ENCODE data around the gene KLF2. TPM values are rescaled to one million over a fixed set of nuclear protein-coding genes. Genes with fewer than 3 reads are reported as not detected.
A peak's percentile ranks its signal among the peaks of the same experiment; 100 is the strongest.

The KLF2 gene
- total and polyA plus RNA-seq, 7 experiments from 2014 or later: 119 to 630 (median 445) TPM

- ATAC-seq (no peak), DNase-seq (no peak)
- no peaks in the 10 kb centered on the region for H3K9me3 ChIP-seq (ENCODE audit: control insufficient read depth in 2 of 3, low read length in 3 of 3)
- no peak overlapping the region for H3K4me3 ChIP-seq (ENCODE audit: low read length)
- H3K27ac Mint-ChIP-seq: peak overlapping the region in 6 of 9 donors; percentile 48 to 91 (median 70)
- H3K4me3 Mint-ChIP-seq: peak overlapping the region in 7 of 10 donors; percentile 34 to 95 (median 55)
- CTCF ChIA-PET: interaction anchor here (0.6 to 1.6 kb wide), 2 partner anchors 30 to 222 kb away, joined by 3 to 4 read pairs; no protein-coding TSS in a partner anchor
- H3K27me3 ChIP-seq (ENCODE audit: control insufficient read depth in 2 of 2, insufficient read depth in 2 of 2, low read length in 2 of 2): no peaks in the 10 kb centered on the region
- peaks cover 17 to 65% (median 56%) of the 10 kb centered on the region in 7 donors for H3K4me1 Mint-ChIP-seq
- H3K9me3 Mint-ChIP-seq: peaks cover 0 to 7% (median 0%) of the 10 kb centered on the region in 11 donors
- intact Hi-C loops (cut with micrococcal nuclease): no loop called here
- peaks cover 38 to 44% of the 10 kb centered on the region in 2 donors for H3K4me1 ChIP-seq (ENCODE audit: control insufficient read depth in 2 of 2, insufficient read depth in 2 of 2, low read length in 2 of 2)
- H3K27me3 Mint-ChIP-seq: peaks cover 0 to 22% (median 0%) of the 10 kb centered on the region in 5 donors
- H3K36me3 Mint-ChIP-seq: peaks cover 0 to 8% (median 0%) of the 10 kb centered on the region in 5 donors
- no peak overlapping the region for H3K27ac ChIP-seq (ENCODE audit: low read depth, low read length)
- POLR2A ChIA-PET: interaction anchor here (0.6 to 33.0 kb wide), 5 partner anchors 12 to 262 kb away, joined by 3 to 4370 read pairs (median 5); partner anchors contain the start of gene KLF2
- H3K36me3 ChIP-seq (ENCODE audit: control insufficient read depth in 2 of 3, insufficient read depth in 3 of 3, low read length in 3 of 3): no peaks in the 10 kb centered on the region
Observed at GRCh38 chr19:16336571-16336970, 11.9 kb downstream of the KLF2 start.

- Histone ChIP-seq H3K4me3 (ENCODE audit: low read length) (peak overlapping the region; percentile 44), H3K27ac (ENCODE audit: low read depth, low read length) (peak overlapping the region; percentile 60)
Observed at GRCh38 chr19:16337809-16338469, 13.3 kb downstream of the KLF2 start.

DNA sequence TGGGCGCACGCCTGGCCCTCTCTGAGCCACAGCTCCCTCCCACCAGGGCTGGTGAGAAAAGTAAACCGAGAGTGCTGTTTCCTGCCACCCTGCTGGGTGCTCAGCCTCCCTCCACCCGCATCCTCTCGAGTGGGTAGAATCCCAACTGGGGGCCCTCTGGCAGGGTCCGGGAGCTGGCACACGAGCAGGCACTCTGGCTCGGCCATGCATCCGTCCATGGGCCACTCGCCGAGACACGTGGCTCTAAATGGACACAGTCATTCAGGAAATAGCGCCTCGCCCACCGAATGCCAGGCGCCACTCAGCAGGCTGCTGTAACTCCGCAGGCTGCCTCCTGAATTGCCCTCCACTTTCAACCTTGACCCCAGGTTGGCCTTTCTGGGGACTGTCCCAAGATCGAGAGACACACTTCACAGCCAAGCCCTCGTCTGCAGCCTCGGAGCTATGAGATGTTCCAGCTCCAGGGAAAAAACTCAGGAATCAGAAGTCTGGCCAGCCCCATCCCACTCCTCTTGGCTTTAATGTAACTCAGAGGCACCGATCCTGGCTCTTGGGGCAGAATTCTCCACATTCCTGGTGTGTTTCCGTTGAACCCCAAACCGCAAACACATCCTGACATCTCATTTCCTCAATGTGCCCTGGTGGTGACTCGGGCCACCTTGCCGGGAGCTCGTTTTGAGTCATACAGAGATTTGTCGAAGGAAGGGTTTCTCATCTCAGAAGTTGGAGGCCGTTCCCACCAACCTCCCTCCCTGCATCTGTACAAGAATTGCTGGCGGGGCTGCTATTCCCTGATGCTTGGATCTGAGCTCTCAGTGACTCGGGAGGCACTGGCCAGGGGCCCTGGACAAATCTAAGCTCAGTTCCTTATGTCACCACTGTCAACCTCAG lies 14.1 kb downstream of the KLF2 start:
- ATAC-seq (peak; percentile 54), DNase-seq (peak in 5 of 9 donors; percentile 30 to 68 (median 50))
- Mint-ChIP-seq H3K27me3 (peaks cover 0 to 22% (median 0%) of the 10 kb centered on the region in 5 donors), H3K27ac (peak overlapping the region; percentile 86 to 98 (median 91)), H3K9me3 (peaks cover 0 to 7% (median 0%) of the 10 kb centered on the region in 11 donors), H3K4me1 (peaks cover 28 to 78% (median 64%) of the 10 kb centered on the region in 7 donors), H3K4me3 (peak overlapping the region; percentile 79 to 95 (median 88)), H3K36me3 (peaks cover 0 to 15% (median 0%) of the 10 kb centered on the region in 5 donors)
- H3K9me3 ChIP-seq (ENCODE audit: control insufficient read depth in 2 of 3, low read length in 3 of 3): no peaks in the 10 kb centered on the region
- peak overlapping the region; percentile 44 for H3K4me3 ChIP-seq (ENCODE audit: low read length)
- H3K4me1 ChIP-seq (ENCODE audit: control insufficient read depth in 2 of 2, insufficient read depth in 2 of 2, low read length in 2 of 2): peaks cover 54 to 57% of the 10 kb centered on the region in 2 donors
- no peaks in the 10 kb centered on the region for H3K27me3 ChIP-seq (ENCODE audit: control insufficient read depth in 2 of 2, insufficient read depth in 2 of 2, low read length in 2 of 2)
- intact Hi-C loops (cut with micrococcal nuclease): loop anchor here (1.0 to 2.0 kb wide), 2 partner anchors 8 to 44 kb away; no protein-coding TSS in a partner anchor
- ChIA-PET POLR2A (interaction anchor here (0.6 to 33.0 kb wide), 8 partner anchors 8 to 144 kb away, joined by 3 to 4370 read pairs (median 10); partner anchors contain the start of gene KLF2), CTCF (interaction anchor here (0.6 to 2.3 kb wide), 11 partner anchors 8 to 695 kb away, joined by 3 to 10 read pairs (median 5); no protein-coding TSS in a partner anchor)
- no peaks in the 10 kb centered on the region for H3K36me3 ChIP-seq (ENCODE audit: control insufficient read depth in 2 of 3, insufficient read depth in 3 of 3, low read length in 3 of 3)
- peak overlapping the region; percentile 60 for H3K27ac ChIP-seq (ENCODE audit: low read depth, low read length)

More at GRCh38 chr19:16337809-16338469, 13.3 kb downstream of the KLF2 start:
- peaks cover 0 to 11% (median 0%) of the 10 kb centered on the region in 5 donors for H3K36me3 Mint-ChIP-seq
- H3K27ac Mint-ChIP-seq: peak overlapping the region; percentile 72 to 98 (median 91)
- peaks cover 28 to 74% (median 65%) of the 10 kb centered on the region in 7 donors for H3K4me1 Mint-ChIP-seq
- Histone ChIP-seq H3K9me3 (ENCODE audit: control insufficient read depth in 2 of 3, low read length in 3 of 3) (no peaks in the 10 kb centered on the region), H3K27me3 (ENCODE audit: control insufficient read depth in 2 of 2, insufficient read depth in 2 of 2, low read length in 2 of 2) (no peaks in the 10 kb centered on the region), H3K4me1 (ENCODE audit: control insufficient read depth in 2 of 2, insufficient read depth in 2 of 2, low read length in 2 of 2) (peaks cover 51 to 54% of the 10 kb centered on the region in 2 donors), H3K36me3 (ENCODE audit: control insufficient read depth in 2 of 3, insufficient read depth in 3 of 3, low read length in 3 of 3) (no peaks in the 10 kb centered on the region)
- peaks cover 0 to 22% (median 0%) of the 10 kb centered on the region in 5 donors for H3K27me3 Mint-ChIP-seq
- ATAC-seq: no peak
- no peak for DNase-seq
- ChIA-PET CTCF (interaction anchor here (0.7 to 2.3 kb wide), 6 partner anchors 7 to 45 kb away, joined by 3 to 10 read pairs (median 6); no protein-coding TSS in a partner anchor), POLR2A (interaction anchor here (0.6 to 33.0 kb wide), 8 partner anchors 9 to 91 kb away, joined by 3 to 4370 read pairs (median 9); partner anchors contain the start of gene KLF2)
- peaks cover 0 to 7% (median 0%) of the 10 kb centered on the region in 11 donors for H3K9me3 Mint-ChIP-seq
- peak overlapping the region; percentile 58 to 95 (median 85) for H3K4me3 Mint-ChIP-seq
- intact Hi-C loops (cut with micrococcal nuclease): loop anchor here (1.0 to 2.0 kb wide), 2 partner anchors 8 to 45 kb away; no protein-coding TSS in a partner anchor

DNA sequence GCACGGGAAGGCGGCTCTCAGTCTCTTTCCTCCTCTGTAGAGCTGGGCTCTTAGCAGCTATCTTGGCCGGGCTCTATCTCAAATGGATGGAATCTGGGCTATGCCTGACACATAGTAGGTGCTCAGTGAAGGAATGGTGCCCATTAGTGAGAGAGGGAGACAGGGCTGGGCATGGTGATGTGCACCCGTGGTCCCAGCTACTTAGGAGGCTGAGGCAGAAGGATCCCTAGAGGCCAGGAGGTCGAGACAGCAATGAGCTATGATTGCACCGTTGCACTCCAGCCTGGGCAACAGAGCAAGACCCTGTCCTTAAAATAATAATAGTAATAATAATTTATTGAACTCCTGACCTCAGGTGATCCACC lies 14.7 kb downstream of the KLF2 start:
- H3K27me3 Mint-ChIP-seq: peaks cover 0 to 19% (median 0%) of the 10 kb centered on the region in 5 donors
- no peak for ATAC-seq
- peaks cover 0 to 6% (median 0%) of the 10 kb centered on the region in 11 donors for H3K9me3 Mint-ChIP-seq
- ChIA-PET CTCF (interaction anchor here (0.6 to 2.3 kb wide), 10 partner anchors 8 to 694 kb away, joined by 3 to 10 read pairs (median 4); no protein-coding TSS in a partner anchor), POLR2A (interaction anchor here (0.6 to 33.0 kb wide), 7 partner anchors 8 to 144 kb away, joined by 4 to 4370 read pairs (median 10); partner anchors contain the start of gene KLF2)
- Histone ChIP-seq H3K9me3 (ENCODE audit: control insufficient read depth in 2 of 3, low read length in 3 of 3) (no peaks in the 10 kb centered on the region), H3K4me1 (ENCODE audit: control insufficient read depth in 2 of 2, insufficient read depth in 2 of 2, low read length in 2 of 2) (peaks cover 54 to 57% of the 10 kb centered on the region in 2 donors), H3K4me3 (ENCODE audit: low read length) (peak overlapping the region; percentile 44), H3K36me3 (ENCODE audit: control insufficient read depth in 2 of 3, insufficient read depth in 3 of 3, low read length in 3 of 3) (no peaks in the 10 kb centered on the region), H3K27ac (ENCODE audit: low read depth, low read length) (peak overlapping the region; percentile 60), H3K27me3 (ENCODE audit: control insufficient read depth in 2 of 2, insufficient read depth in 2 of 2, low read length in 2 of 2) (no peaks in the 10 kb centered on the region)
- intact Hi-C loops (cut with micrococcal nuclease): loop anchor here in 1 of 2 donors (2.0 kb wide), 1 partner anchor 43 kb away; no protein-coding TSS in a partner anchor
- H3K4me1 Mint-ChIP-seq: peaks cover 28 to 74% (median 62%) of the 10 kb centered on the region in 7 donors
- H3K36me3 Mint-ChIP-seq: peaks cover 0 to 12% (median 0%) of the 10 kb centered on the region in 5 donors
- DNase-seq: no peak
- peak overlapping the region; percentile 79 to 95 (median 88) for H3K4me3 Mint-ChIP-seq
- peak overlapping the region; percentile 86 to 98 (median 91) for H3K27ac Mint-ChIP-seq

- H3K4me3 ChIP-seq (ENCODE audit: low read length): no peak overlapping the region
- no peak for DNase-seq
- peak overlapping the region; percentile 28 for H3K27ac ChIP-seq (ENCODE audit: low read depth, low read length)
- ChIA-PET CTCF (interaction anchor here (2.3 kb wide), 1 partner anchor 42 kb away, joined by 10 read pairs; no protein-coding TSS in a partner anchor), POLR2A (interaction anchor here (0.8 to 33.0 kb wide), 4 partner anchors 11 to 88 kb away, joined by 4 to 4370 read pairs (median 170); partner anchors contain the start of gene KLF2)
- ATAC-seq: no peak
- H3K9me3 ChIP-seq (ENCODE audit: control insufficient read depth in 2 of 3, low read length in 3 of 3): no peaks in the 10 kb centered on the region
- peaks cover 54 to 57% of the 10 kb centered on the region in 2 donors for H3K4me1 ChIP-seq (ENCODE audit: control insufficient read depth in 2 of 2, insufficient read depth in 2 of 2, low read length in 2 of 2)
- H3K27me3 ChIP-seq (ENCODE audit: control insufficient read depth in 2 of 2, insufficient read depth in 2 of 2, low read length in 2 of 2): no peaks in the 10 kb centered on the region
- intact Hi-C loops (cut with micrococcal nuclease): no loop called here
- H3K4me3 Mint-ChIP-seq: peak overlapping the region in 4 of 10 donors; percentile 14 to 59 (median 59)
- peaks cover 28 to 70% (median 59%) of the 10 kb centered on the region in 7 donors for H3K4me1 Mint-ChIP-seq
- H3K36me3 Mint-ChIP-seq: peaks cover 0 to 14% (median 0%) of the 10 kb centered on the region in 5 donors
- H3K27ac Mint-ChIP-seq: peak overlapping the region in 7 of 9 donors; percentile 41 to 93 (median 89)
- peaks cover 0 to 17% (median 0%) of the 10 kb centered on the region in 5 donors for H3K27me3 Mint-ChIP-seq
- peaks cover 0 to 4% (median 0%) of the 10 kb centered on the region in 11 donors for H3K9me3 Mint-ChIP-seq
- no peaks in the 10 kb centered on the region for H3K36me3 ChIP-seq (ENCODE audit: control insufficient read depth in 2 of 3, insufficient read depth in 3 of 3, low read length in 3 of 3)
Observed at GRCh38 chr19:16340092-16340491, 15.5 kb downstream of the KLF2 start.

Data from naive thymus-derived CD4-positive, alpha-beta T cell (primary cell).